ENCODE results near the gene MAP2K5.

Gene MAP2K5

DNA sequence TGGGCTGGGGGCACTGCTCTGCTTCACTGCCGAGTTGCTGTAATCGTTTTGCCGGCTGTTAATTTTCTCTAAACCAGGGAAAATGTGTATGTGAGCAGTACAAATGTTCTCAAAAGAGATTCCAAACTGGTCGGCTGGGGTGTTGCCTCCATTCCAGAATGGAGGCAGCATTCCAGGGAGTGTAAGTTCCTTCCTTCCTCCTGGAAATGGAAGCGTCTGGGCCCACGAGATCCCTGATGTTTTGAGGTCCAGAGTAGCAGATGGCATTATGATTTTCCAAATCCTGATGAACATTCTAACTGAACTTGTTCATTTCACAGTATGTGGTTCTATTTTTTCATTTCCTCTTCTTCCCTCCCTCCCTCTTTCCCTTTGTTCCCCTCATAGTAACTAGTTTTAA is 218.4 kb downstream of the MAP2K5 start:
- DNase-seq (ENCODE audit: low read depth), result no peak

DNA sequence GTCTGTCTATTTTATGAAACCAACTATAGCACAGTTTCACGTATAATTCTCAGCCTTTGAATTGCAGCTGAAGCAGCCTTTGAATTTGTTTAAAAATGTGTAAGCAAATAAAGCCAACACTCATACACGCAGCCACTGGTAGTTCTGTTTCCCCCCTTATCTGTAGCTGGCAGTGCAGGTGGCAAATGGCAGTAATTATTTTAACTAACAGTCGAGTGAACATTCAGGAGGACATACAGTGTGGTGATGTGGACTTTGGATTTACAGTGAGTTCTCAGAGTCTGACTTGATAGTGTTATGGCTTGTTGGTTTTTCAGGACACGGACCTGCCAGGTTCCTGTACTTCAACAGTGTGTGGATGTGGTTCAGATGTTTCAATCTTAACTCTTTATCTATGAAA is 218.8 kb downstream of the MAP2K5 start:
- DNase-seq (ENCODE audit: low read depth), result no peak

DNA sequence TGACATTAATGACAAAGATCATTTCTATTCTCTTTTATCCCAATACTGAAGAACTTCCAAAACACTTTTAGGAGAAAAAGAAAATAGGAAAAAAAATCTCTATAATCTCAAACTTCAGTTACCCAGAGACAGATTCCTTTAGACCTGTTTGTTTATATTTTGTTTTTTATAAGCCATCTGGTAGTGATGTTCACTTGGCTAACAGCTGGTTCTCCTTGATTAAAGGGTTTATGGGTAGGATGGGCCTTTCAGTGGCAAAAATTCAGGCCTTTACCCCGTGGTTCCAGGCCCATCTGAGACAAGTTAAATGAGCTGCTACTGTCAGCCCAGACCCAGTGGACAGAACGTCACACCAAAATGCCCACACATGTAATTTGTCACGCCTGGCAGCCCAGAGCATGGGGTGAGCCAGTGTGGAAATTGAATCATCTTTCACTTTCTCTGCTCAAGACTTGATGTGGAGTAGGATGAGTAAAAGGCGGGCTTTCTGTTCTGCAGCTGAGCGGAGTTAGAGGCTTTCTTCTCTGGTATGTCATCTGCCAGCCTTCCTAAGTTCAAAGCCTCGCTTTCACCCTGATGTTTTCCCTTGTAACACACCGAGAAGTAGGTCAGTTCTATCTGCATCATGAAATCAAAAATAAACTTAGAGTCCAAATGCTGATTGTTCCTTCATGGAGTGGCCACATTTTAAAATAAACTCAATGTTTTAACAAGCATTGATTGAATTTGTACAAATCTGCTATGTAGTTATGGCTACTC is 220.3 kb downstream of the MAP2K5 start:
- DNase-seq (ENCODE audit: low read depth), result peak; percentile 47

DNA sequence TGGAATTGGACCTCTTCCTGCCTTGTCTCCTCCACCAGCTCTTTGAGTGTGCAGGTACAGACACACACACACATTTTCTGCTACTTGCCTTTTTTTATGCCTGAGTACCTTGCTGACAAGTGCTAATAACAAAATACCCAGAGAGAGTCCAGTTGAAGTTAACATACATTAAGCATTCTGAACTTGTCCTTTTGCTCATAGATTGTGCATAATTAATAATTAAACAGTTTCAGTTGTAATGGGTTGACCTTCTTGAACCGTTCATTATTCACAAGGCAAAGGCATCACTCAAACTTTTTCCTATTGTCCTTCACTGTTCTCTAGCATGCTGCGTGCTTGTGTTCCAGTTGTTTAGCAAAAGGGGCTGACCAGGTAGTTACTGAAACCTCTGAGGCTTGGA is 223.2 kb downstream of the MAP2K5 start:
- DNase-seq (ENCODE audit: low read depth), result no peak

DNA sequence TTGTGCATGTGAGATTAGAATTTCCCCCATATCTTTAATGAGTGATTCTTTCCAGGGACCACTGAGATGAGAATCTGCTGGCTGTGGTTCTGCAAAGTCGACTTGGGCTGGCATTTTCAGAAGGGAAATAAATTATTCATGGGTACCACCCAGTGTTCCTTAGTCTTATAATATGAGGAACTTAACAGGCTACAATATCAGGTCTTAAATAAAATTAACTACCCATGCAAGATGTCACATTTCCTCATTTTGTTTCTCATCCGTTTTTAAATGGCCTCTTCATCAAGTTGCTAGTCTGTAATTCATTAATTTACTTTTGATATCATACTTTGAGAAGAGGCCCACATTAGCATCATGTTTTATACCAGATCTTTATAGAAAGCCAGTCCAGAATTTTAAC is 224.5 kb downstream of the MAP2K5 start:
- no peak for DNase-seq (ENCODE audit: low read depth)

DNA sequence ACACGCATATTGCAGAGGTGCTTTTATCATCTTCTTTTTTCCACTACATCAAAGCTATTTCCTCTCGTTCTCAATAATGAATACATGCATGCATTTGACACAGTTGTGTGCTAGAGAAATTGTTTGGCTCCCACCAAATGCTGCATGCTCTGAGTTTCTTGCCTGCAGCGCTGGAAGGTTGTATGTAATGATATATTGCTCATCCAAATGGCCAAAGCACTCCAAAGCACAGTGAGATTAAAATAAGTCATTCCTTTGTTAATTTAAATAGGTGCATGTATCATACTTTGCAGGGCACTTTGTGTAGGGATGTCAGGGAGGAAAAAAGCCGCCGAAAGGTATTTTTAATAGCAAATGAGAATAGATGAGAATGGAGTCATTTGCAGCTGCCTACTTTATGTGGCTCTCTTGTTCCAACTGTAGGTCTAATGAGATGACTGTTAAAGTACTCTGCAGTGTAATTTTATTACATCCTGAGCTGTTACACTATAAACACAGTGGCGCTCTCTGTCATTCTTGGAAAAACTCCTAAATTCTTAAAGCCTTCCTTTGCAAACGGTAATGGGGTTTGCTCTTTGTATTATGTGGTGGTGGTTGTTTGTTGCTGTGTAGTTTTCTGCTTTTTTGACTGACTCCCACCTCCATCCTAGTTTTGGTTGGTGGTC is 225.9 kb downstream of the MAP2K5 start:
- DNase-seq (ENCODE audit: low read depth), result no peak

DNA sequence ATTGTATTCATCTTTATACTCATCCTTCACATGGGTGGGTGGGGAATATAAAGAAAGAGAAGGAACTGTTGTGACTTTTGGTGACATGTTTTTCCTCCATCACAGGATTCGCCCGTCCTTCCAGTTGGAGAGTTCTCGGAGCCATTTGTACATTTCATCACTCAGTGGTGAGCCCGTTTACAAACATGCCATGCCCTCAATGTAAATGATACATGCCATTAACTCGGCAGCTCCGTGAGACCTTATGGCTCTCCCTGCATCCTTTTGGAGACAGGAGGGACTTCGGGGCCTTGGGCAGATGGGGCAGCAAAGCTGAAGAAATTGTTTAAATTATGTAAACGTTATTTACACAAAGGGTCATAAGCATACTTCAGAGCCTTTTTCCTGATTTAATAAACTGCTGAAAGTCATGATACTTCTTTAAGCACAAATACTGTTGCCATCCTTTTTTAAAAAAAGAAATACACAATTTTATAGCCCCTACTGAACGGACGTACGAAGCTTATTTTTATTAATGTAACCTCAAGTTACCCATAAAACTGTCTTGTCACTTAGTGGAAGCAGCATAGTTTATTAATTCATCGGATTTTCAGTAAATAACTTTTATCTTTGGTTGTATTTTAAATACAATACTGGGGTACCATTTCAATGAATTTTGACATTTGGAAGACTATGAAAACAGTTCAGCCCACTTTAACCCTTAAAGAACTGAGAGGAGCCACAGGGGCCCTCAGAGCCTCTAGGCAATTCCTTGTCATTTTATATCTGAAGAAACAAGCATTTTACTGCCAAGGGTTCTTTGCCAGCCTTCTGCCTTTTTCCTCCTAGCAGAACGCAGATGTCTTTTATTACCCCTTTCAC is 227.2 kb downstream of the MAP2K5 start:
- no peak for DNase-seq (ENCODE audit: low read depth)

DNA sequence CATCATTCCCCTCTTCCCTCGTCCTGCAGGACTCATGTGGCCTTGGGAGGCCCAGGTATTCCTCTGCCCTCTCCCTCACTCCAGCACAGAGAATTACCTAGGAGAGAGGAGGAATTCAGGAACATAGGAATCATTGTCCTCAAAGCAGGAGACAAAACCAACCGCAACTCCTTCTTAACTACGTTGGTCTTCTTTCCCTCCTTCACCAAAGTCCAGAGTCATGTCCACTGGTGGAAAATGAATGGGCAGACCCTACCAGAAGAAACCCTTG is 227.8 kb downstream of the MAP2K5 start:
- no peak for DNase-seq (ENCODE audit: low read depth)

DNA sequence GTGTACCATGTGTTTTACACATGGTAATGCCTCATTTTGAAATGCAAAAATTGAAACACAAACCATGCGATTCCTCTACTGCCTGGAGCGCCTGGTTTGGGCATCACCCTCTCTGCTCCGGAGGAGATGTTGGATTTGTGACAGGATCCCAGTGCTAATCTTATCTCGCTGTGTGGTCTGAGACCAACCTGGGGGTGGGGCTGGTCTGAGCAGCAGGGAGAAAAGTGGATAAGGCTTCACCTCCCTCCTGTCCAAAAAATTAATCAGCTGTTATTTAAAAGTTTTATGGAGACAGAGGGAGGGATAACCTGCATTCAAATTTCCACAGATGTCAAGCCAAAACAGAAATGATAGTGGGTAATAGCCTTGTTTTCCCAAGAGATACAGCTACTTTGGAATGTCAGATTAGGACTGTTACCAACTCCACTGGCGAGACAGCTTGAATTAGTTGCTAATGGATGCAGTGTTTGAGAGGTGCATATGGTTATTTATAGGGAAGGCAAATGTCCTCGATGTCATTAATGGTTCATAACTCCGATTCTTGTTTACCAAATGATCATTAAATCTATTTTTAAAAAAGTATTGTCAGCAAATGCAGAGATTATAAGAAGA is 228.8 kb downstream of the MAP2K5 start:
- DNase-seq (ENCODE audit: low read depth), result no peak

DNA sequence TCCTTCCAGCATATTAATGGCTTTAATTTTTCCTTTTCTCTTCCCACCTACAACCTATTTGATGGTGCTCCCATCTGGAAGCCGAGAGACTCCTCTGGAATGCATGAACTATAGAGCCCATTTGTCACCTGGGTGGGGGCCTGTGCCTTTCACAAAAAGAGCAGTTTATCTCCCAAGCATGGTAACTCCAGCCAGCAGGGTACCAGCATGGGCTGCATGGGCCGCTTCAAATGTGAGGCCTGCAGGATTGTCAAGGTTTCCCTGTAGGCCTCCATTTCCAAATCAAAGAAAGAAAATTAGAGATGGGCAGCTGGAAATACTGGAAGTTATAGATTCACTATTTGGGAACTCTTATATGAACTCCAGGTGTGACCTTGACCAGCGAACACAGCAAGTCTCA is 232.1 kb downstream of the MAP2K5 start:
- DNase-seq (ENCODE audit: low read depth), result no peak

DNA sequence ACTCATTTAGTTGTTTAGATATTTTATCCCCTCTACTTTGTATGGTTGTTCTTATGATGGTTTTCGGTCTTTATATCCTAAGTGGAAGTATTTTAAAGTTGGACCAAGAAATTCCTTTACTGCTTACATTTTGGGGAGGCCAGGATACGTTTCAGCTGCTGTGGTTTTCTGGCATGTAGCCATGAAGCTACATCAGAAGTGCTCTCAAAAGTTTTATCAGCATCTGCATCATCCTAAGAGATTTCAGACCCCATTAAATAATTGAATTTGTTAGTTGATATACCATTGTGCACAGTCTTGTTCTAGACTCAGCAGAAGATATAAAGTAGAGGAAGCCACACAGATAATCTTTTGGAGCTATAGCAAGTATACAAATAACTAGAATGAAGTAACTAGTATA is 232.7 kb downstream of the MAP2K5 start:
- DNase-seq (ENCODE audit: low read depth), result no peak

DNA sequence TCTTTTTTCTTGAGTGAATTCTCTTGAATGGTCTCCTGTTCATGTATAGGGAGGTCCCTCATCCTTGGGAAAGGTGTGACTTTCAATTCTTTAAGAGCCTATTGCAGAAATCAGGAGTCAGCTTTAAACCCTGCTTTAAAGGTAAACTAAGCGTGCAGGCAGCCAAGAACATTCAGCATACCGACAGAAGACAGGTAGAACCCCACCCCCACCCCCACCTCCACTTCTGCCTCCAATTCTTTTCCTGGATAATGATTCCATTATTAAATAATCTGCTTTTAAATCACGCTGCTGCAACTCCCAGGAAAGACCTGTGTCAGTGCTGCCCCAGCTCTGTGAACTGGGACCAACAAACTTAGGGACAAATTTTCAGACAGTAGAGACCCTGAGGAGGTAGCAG is 233.5 kb downstream of the MAP2K5 start:
- DNase-seq (ENCODE audit: low read depth), result no peak

DNA sequence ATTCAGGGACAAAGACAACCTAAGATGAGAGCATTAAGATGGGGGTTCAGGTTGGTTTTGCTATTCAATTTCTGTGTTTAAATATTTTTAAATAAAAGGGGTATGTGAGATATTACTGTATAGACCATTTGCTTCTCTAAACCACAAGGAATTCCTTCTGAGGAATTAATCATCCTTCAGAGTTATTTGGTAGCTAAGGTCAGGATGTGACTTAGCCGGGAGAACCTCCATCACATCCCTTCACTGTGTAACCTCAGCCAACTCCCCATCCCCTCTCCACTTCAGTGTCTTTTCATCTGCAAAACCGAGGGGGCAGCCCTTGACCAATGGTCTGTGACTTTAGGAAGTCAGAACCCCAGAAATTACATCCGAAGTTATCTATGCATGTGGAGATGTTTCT is 234.1 kb downstream of the MAP2K5 start:
- DNase-seq (ENCODE audit: low read depth), result no peak

DNA sequence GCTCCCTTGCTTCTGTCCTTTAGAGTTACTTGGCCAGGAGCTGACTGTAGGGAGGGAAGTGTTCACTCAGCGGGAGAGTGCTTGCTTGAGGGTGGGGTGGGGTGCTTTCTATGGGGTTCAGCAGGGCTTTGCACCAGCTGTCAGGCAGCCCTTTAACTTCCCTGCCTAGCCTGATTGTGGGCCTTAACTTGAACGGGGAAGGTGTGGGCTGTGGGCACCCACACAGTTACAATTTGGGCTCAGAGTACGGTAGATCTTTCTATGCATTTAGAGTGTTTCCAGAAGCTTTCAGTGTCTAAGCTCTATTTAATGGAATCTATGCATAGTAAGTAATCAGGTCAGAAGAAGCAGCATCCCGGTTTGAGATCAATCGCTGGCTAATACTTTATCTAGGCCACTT is 234.6 kb downstream of the MAP2K5 start:
- DNase-seq (ENCODE audit: low read depth), result no peak

DNA sequence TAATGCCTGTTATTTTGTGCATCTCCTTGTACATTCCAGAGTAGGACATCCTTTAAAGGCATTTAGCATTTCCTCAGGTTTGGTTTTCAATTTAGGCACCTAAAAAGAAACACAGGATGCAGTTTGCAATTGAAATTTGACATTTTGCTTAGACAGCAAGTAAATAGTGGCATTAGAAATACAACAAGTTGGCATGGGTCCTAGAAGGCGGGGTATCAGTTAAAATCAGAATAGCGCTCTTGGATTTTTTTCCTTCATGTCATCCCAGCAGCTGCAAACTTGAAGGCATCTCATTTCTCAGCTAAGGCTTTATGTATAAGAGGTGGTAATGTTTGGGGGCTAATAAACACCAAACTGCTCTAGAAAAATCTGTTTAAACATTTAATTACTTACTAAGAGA is 235.3 kb downstream of the MAP2K5 start:
- DNase-seq (ENCODE audit: low read depth), result no peak

DNA sequence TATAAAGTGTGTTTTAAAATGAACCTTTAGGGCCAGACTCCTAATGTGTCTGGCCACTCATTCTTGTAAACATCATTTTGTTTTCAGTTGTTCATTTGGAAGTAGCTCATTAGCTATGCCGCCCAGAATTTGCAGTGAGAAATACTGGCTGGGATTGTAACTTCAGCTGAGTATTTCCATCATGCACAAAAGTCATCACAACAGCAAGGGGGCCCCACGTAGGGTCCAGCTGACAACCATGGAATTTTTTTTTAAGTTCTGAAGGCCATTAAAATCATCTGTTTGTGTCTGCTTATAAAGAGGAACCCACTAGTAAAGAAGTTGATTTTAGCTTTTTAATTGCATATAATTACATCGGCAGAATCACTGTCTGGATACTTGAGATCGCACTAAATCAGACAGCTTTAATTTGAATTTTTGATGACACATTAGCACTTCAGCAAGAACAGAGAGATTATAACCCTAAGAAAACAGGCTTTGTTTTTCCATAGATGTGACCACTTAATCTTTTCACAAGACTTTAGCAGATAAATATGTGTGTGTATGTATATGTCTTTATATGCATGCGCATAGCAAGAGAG is 236.6 kb downstream of the MAP2K5 start:
- no peak for DNase-seq (ENCODE audit: low read depth)

DNA sequence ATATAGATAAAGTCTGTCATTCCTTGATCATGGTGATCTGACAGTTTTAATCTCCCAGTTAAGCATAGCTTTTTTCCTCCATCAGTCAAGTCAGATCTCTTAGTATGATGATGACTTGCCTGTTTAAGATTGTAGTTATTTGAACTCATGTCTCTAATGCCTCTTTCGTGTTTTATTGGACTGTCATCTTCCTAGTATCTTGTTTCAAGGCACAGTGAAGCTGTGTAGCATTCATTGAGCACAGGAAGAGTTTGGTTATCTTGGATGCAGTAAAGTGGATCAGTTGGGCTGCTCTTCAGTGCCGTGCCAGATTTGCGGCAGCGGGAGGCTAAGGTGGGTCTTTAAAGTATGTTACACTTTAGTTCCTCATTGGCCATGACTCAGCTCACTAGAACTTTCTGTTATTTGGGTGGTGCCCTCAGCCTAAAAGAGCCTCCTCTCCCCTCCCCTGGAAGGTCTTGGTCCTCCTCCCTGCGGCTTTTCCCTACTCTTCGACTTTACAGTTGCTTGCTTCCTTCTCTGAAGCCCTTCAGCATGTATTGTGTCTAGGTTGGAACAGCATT is 237.1 kb downstream of the MAP2K5 start:
- DNase-seq (ENCODE audit: low read depth), result no peak

DNA sequence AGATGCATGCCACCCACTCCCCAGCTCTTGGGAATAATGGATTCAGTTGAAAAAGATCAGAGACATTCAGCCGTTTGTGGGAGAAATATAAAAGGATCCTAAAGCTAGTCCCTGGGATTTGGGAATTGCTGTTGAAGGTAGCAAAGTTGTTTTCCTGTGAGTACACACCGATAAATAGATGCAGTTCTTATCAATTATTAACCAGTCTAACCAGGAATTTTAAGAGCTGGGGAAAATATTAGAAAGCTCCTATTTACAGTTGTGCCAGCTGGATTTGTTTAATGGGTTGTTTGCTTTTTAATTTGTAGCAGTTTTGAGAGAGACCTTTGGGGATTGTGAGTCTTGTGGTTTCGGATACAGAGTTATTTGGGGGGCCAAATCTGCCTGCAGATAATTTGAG is 238.6 kb downstream of the MAP2K5 start:
- DNase-seq (ENCODE audit: low read depth), result no peak

DNA sequence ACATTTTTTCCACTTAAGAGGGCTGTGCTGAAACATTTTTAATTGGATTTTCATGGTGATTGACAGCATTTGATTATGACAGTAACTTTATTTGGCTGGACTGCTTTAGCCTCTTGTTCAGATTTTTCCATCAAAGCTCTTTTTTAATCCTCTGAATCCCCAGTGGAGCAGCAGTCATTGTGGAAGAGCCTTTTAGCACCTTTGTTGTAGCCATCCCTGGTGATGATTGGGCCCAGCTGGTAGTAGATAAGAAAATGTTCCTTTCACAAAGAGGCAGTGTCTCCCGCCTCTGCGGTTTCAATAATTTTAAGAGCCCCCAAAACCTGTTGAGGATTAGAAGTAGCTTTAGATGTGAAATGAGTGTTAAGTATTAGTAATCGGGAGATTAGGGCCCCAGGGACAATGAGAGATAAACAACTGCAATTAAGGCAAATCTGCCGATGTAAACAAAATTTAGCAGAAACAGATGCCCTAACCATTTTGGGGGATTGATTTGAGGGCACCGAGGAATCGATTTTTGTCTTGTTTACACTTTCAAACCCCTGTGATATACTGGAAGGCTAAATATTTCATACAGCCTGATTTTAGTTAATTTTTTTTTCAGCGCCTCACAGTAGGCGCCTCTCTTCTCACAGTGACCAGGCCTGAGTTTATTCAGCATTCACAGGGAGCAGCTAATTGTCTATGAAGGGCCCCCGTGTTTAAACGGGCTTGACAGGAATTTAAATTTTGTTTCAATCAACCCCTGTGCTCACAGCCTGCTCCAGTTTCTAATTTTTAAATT is 239.6 kb downstream of the MAP2K5 start:
- no peak for DNase-seq (ENCODE audit: low read depth)

DNA sequence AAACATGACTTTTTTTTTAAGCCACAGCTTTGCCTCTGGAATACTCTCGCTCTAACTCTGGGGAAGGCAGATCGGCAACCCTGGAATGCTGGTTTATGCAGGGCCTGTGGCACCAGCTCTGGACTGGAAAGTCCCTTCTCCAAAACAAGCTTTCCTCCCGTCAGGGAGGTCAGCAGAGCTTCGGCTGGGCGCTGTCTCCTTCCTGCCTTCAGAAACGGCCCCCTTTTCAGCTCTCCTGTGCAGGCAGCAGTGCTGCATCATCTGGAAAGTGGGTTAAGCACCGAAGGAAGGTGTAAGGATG is 240.1 kb downstream of the MAP2K5 start:
- DNase-seq (ENCODE audit: low read depth), result no peak

DNA sequence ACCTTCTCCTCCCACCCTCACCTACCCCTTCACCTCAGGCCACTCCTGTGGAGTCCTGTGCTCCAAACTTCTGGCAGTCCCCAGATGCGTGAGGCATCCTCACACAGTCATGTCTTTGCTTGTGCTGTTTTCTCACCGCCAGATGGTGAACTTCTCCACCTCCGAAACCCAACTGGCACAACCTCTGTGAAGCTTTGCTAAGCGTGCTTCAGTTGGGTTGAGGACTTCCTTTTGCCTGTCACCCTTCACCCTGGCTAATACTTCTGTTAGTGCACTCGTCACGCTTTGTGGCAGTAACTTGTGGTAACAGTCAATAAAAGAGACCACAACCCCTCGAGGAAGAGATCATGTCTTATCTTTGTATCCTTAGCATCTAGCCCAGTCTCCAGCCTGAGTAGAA is 240.8 kb downstream of the MAP2K5 start:
- DNase-seq (ENCODE audit: low read depth), result no peak

Data from fibroblast of gingiva (primary cell).